ENCODE data around the gene SENP5. TPM values are rescaled to one million over a fixed set of nuclear protein-coding genes. Genes with fewer than 3 reads are reported as not detected.

SENP5 gene
- total and polyA plus RNA-seq, 2 of the 8 experiments (the other 6 are each of a cell fraction or from before 2014, with no cell fraction given): 6.7 to 27.3 TPM

DNA sequence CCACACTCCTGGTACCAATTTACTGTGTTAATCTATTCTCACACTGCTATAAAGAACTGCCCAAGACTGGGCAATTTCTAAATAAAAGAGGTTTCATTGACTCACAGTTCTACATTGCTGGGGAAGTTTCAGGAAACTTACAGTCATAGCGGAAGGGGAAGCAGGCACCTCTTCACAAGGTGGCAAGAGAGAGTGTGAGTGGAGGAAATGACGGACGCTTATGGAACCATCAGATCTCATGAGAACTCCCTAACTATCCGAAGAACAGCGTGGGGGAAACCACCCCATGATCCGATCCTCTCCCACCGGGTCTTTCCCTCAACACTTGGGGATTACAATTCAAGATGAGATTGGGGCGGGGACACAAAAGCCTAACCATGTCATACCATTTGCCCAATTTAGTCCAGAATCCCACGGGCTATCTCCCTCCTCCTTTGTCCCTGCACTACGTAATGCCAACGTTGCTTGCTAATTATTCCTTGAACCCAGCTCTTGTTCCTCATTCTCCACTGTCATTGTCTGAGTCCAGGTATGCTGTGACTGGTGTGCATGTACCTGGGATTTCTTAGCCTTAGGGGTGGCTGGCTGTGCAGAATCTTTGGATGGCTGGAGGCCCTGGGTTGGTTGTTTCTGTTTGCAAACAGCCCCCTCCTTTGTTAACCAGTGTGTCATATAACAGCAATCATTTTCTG is 97.5 kb downstream of the SENP5 start:
- Histone ChIP-seq H3K79me2 (ENCODE audit: control insufficient read depth in 1 of 2, insufficient read depth in 2 of 2, low read length in 2 of 2) (no peaks in the 10 kb centered on the region), H2BK5ac (ENCODE audit: low read depth, low read length) (no peak overlapping the region), H3K27me3 (replicated peaks in 1 of 4; ENCODE audit: control insufficient read depth in 3 of 4, extremely low read depth in 1 of 4, insufficient read depth in 3 of 4, low read length in 3 of 4) (peaks cover 42 to 53% (median 50%) of the 10 kb centered on the region in 4 experiments), H2BK20ac (ENCODE audit: low read length) (no peak overlapping the region), H2AK5ac (ENCODE audit: low read depth, low read length) (no peak overlapping the region), H3K4ac (replicated peaks; ENCODE audit: insufficient read length, low read depth, low read length) (no peak overlapping the region), H3K9me3 (ENCODE audit: insufficient read depth in 2 of 2, low read depth in 1 of 2, low read length in 1 of 2) (no peaks in the 10 kb centered on the region), H4K5ac (ENCODE audit: insufficient read length, low read depth, low read length) (no peak overlapping the region), H3K18ac (ENCODE audit: extremely low read depth, low read length) (no peak overlapping the region), H4K8ac (ENCODE audit: extremely low read depth, insufficient read depth, low read length) (no peak overlapping the region), H3K4me2 (ENCODE audit: insufficient read depth in 1 of 2, low read depth in 2 of 2, low read length in 2 of 2) (no peak overlapping the region), H3K23me2 (ENCODE audit: low read depth, low read length) (peaks cover 10% of the 10 kb centered on the region; the same call in 1 of the 2 replicates), H2AFZ (ENCODE audit: low read length) (no peak overlapping the region), H2BK120ac (replicated peaks; ENCODE audit: low read depth, low read length) (no peak overlapping the region), H4K91ac (replicated peaks; ENCODE audit: insufficient read length, low read length) (no peak overlapping the region), H3K23ac (ENCODE audit: insufficient read length) (no peak overlapping the region), H3K4me1 (replicated peaks in 1 of 4; ENCODE audit: control insufficient read depth in 3 of 4, insufficient read depth in 4 of 4, low read length in 3 of 4) (peaks cover 0 to 24% (median 10%) of the 10 kb centered on the region in 4 experiments; a peak in 5 of 7 replicates), H3K9ac (replicated peaks in 1 of 4; ENCODE audit: extremely low read depth in 1 of 4, low read depth in 3 of 4, low read length in 3 of 4) (no peak overlapping the region), H3K14ac (ENCODE audit: insufficient read length) (no peak overlapping the region), H3K27ac (ENCODE audit: low read depth, low read length) (no peak overlapping the region), H2BK12ac (ENCODE audit: low read depth, low read length) (no peak overlapping the region), H3K79me1 (ENCODE audit: low read depth, low read length) (no peaks in the 10 kb centered on the region), H3K56ac (replicated peaks; ENCODE audit: insufficient read length, low read depth, low read length) (no peak overlapping the region), H4K20me1 (replicated peaks in 1 of 2; ENCODE audit: control insufficient read depth in 1 of 2, insufficient read depth in 2 of 2, low read length in 2 of 2) (no peaks in the 10 kb centered on the region), H2BK15ac (ENCODE audit: low read length) (no peak overlapping the region), H3K4me3 (ENCODE audit: extremely low read depth in 1 of 4, insufficient read depth in 2 of 4, low read depth in 3 of 4, low read length in 4 of 4) (no peak overlapping the region), H3K36me3 (ENCODE audit: control insufficient read depth in 2 of 4, insufficient read depth in 4 of 4, low read length in 3 of 4) (peaks cover 0 to 8% (median 0%) of the 10 kb centered on the region in 4 experiments; a peak in 1 of 8 replicates)
- FAIRE-seq (no peak), DNase-seq (ENCODE audit: low read depth in 1 of 2, low spot score in 2 of 2) (no peak)
- ChIA-PET POLR2A (ENCODE audit: partially characterized antibody) (no interaction called here), CTCF (ENCODE audit: partially characterized antibody) (interaction anchor here (1.1 kb wide), 1 partner anchor 31 kb away, joined by 4 read pairs; no protein-coding TSS in a partner anchor)
- WGBS, 2 experiments (ENCODE audit: extremely low coverage in 1 of 2, insufficient coverage in 1 of 2, insufficient read length in 1 of 2, insufficient replicate concordance in 2 of 2, low coverage in 1 of 2, low lambda C conversion rate in 2 of 2, missing lambda C conversion rate in 1 of 2): 87% methylated on average over 11 of the region's 11 CpGs; no CpG with 5 or more reads in 1 of the 2 experiments
- TF ChIP-seq EP300 (IDR thresholded peaks at IDR 0.05; ENCODE audit: borderline replicate concordance in 1 of 2, low read depth in 2 of 2, low read length in 2 of 2): no peak
- TF ChIP-seq CTBP2 (IDR thresholded peaks at IDR 0.05; ENCODE audit: borderline replicate concordance, insufficient read depth, insufficient read length, low read length): no peak
- no peak for TF ChIP-seq CHD1 (IDR thresholded peaks at IDR 0.05; ENCODE audit: low read depth, low read length)
- no peak for TF ChIP-seq USF2 (IDR thresholded peaks at IDR 0.05; ENCODE audit: low read length)
- TF ChIP-seq KDM5A (IDR thresholded peaks at IDR 0.05; ENCODE audit: low read length): no peak
